Mucosa of stomach (tissue), 1 donor: ENCODE data around the gene ESPN.

Source experiments
- H3K27me3 ChIP-seq: one replicate; pipeline ENCODE4 v1.7.0; 2013; ENCODE audit warnings: mild to moderate bottlenecking, low read length; ENCODE audit not compliant: control insufficient read depth, insufficient read depth
- H3K36me3 ChIP-seq: one replicate; pipeline ENCODE4 v1.7.0; 2013; ENCODE audit warnings: low read length; ENCODE audit not compliant: control insufficient read depth, insufficient read depth
- H3K4me1 ChIP-seq: one replicate; pipeline ENCODE4 v1.7.0; 2013; ENCODE audit warnings: mild to moderate bottlenecking, low read length; ENCODE audit not compliant: control insufficient read depth, insufficient read depth
- H3K4me3 ChIP-seq: one replicate; pipeline ENCODE4 v1.7.0; 2013; ENCODE audit warnings: low read length
- H3K9ac ChIP-seq: one replicate; pipeline ENCODE4 v1.7.0; 2013; ENCODE audit warnings: mild to moderate bottlenecking, low read length, moderate library complexity
- H3K9me3 ChIP-seq: one replicate; pipeline ENCODE4 v1.7.0; 2013; ENCODE audit warnings: mild to moderate bottlenecking, low read length, moderate library complexity; ENCODE audit not compliant: control insufficient read depth
- donor health status: Pancreatic carcinoma.

ESPN gene

GRCh38 chr1:6467744-6468688, 43.4 kb downstream of the ESPN start:
- H3K27me3 ChIP-seq, result peaks cover 11% of the 10 kb centered on the region
- no peaks in the 10 kb centered on the region for H3K36me3 ChIP-seq
- H3K9me3 ChIP-seq, result no peaks in the 10 kb centered on the region
- H3K4me1 ChIP-seq, result peaks cover 19% of the 10 kb centered on the region
- H3K4me3 ChIP-seq, result no peak overlapping the region
- H3K9ac ChIP-seq, result no peak overlapping the region

GRCh38 chr1:6468729-6469461, 44.3 kb downstream of the ESPN start:
- Histone ChIP-seq H3K4me3 (no peak overlapping the region), H3K36me3 (no peaks in the 10 kb centered on the region), H3K9me3 (no peaks in the 10 kb centered on the region), H3K27me3 (peaks cover 11% of the 10 kb centered on the region), H3K9ac (no peak overlapping the region), H3K4me1 (peaks cover 20% of the 10 kb centered on the region)

GRCh38 chr1:6470132-6471085, 45.8 kb downstream of the ESPN start:
- H3K36me3 ChIP-seq, result no peaks in the 10 kb centered on the region
- no peaks in the 10 kb centered on the region for H3K9me3 ChIP-seq
- peaks cover 11% of the 10 kb centered on the region for H3K27me3 ChIP-seq
- peak overlapping the region; percentile 28 for H3K9ac ChIP-seq
- no peak overlapping the region for H3K4me3 ChIP-seq
- peaks cover 17% of the 10 kb centered on the region for H3K4me1 ChIP-seq

- Histone ChIP-seq H3K36me3 (no peaks in the 10 kb centered on the region), H3K4me3 (peak overlapping the region; percentile 32), H3K9me3 (no peaks in the 10 kb centered on the region), H3K27me3 (peaks cover 6% of the 10 kb centered on the region), H3K4me1 (peaks cover 26% of the 10 kb centered on the region), H3K9ac (peak overlapping the region; percentile 76)
Measured at GRCh38 chr1:6471086-6471969, 46.8 kb downstream of the ESPN start.

- H3K4me3 ChIP-seq, result peak overlapping the region; percentile 32
- H3K36me3 ChIP-seq, result no peaks in the 10 kb centered on the region
Measured at GRCh38 chr1:6471970-6472368, 47.4 kb downstream of the ESPN start.

GRCh38 chr1:6472391-6472790, 47.8 kb downstream of the ESPN start:
- Histone ChIP-seq H3K4me1 (peaks cover 33% of the 10 kb centered on the region), H3K36me3 (no peaks in the 10 kb centered on the region), H3K4me3 (no peak overlapping the region), H3K9me3 (no peaks in the 10 kb centered on the region), H3K9ac (peak overlapping the region; percentile 76), H3K27me3 (no peaks in the 10 kb centered on the region)

More at GRCh38 chr1:6471970-6472368, 47.4 kb downstream of the ESPN start:
- peak overlapping the region; percentile 76 for H3K9ac ChIP-seq
- H3K4me1 ChIP-seq, result peaks cover 33% of the 10 kb centered on the region
- peaks cover 3% of the 10 kb centered on the region for H3K27me3 ChIP-seq
- no peaks in the 10 kb centered on the region for H3K9me3 ChIP-seq

GRCh38 chr1:6473156-6473555, 48.6 kb downstream of the ESPN start:
- no peak overlapping the region for H3K4me3 ChIP-seq
- H3K4me1 ChIP-seq, result peaks cover 33% of the 10 kb centered on the region
- no peaks in the 10 kb centered on the region for H3K9me3 ChIP-seq
- no peaks in the 10 kb centered on the region for H3K36me3 ChIP-seq
- no peak overlapping the region for H3K9ac ChIP-seq
- no peaks in the 10 kb centered on the region for H3K27me3 ChIP-seq

- Histone ChIP-seq H3K9ac (no peak overlapping the region), H3K27me3 (no peaks in the 10 kb centered on the region), H3K4me1 (peaks cover 33% of the 10 kb centered on the region), H3K36me3 (no peaks in the 10 kb centered on the region), H3K4me3 (no peak overlapping the region), H3K9me3 (no peaks in the 10 kb centered on the region)
Measured at GRCh38 chr1:6473974-6474814, 49.6 kb downstream of the ESPN start.

GRCh38 chr1:6474815-6475282, 50.3 kb downstream of the ESPN start:
- H3K9me3 ChIP-seq, result no peaks in the 10 kb centered on the region
- no peaks in the 10 kb centered on the region for H3K27me3 ChIP-seq
- peaks cover 33% of the 10 kb centered on the region for H3K4me1 ChIP-seq
- no peaks in the 10 kb centered on the region for H3K36me3 ChIP-seq
- no peak overlapping the region for H3K4me3 ChIP-seq
- H3K9ac ChIP-seq, result no peak overlapping the region

GRCh38 chr1:6475381-6476133, 51.0 kb downstream of the ESPN start:
- H3K4me3 ChIP-seq, result no peak overlapping the region
- peaks cover 33% of the 10 kb centered on the region for H3K4me1 ChIP-seq
- no peaks in the 10 kb centered on the region for H3K36me3 ChIP-seq
- no peaks in the 10 kb centered on the region for H3K9me3 ChIP-seq
- no peaks in the 10 kb centered on the region for H3K27me3 ChIP-seq
- no peak overlapping the region for H3K9ac ChIP-seq
